ENCODE data around the gene SLC44A4.
"Not testable (repeated sequence)": the region's sequence is repeated elsewhere in the genome, so short reads cannot be mapped to it uniquely, and the experiment has no call there.

Gene SLC44A4

GRCh38 chr6:31851980-31852718 is 26.6 kb downstream of the SLC44A4 start:
- DNase-seq = not testable (repeated sequence)

- DNase-seq = no peak
These were observed 27.3 kb downstream of the SLC44A4 start for GRCh38 chr6:31851485-31851832.

- DNase-seq = no peak
These were observed 27.9 kb downstream of the SLC44A4 start for GRCh38 chr6:31850765-31851484.

GRCh38 chr6:31847276-31847978 is 31.4 kb downstream of the SLC44A4 start:
- DNase-seq = no peak

GRCh38 chr6:31844507-31844906 is 34.3 kb downstream of the SLC44A4 start:
- no peak for DNase-seq

GRCh38 chr6:31842053-31842452 is 36.7 kb downstream of the SLC44A4 start:
- DNase-seq = no peak

- not testable (repeated sequence) for DNase-seq
These were observed 39.0 kb downstream of the SLC44A4 start for GRCh38 chr6:31839779-31840126.

GRCh38 chr6:31838968-31839367 is 39.8 kb downstream of the SLC44A4 start:
- no peak for DNase-seq

GRCh38 chr6:31838114-31838553 is 40.7 kb downstream of the SLC44A4 start:
- DNase-seq = not testable (repeated sequence)

- no peak for DNase-seq
These were observed 41.3 kb downstream of the SLC44A4 start for GRCh38 chr6:31837369-31838113.

GRCh38 chr6:31836474-31837368 is 42.1 kb downstream of the SLC44A4 start:
- peak; percentile 11 for DNase-seq

- no peak for DNase-seq
These were observed 42.7 kb downstream of the SLC44A4 start for GRCh38 chr6:31836047-31836473.

GRCh38 chr6:31834367-31835250 is 44.2 kb downstream of the SLC44A4 start:
- DNase-seq = peak; percentile 88

- no peak for DNase-seq
These were observed 47.2 kb downstream of the SLC44A4 start for GRCh38 chr6:31831350-31832215.

GRCh38 chr6:31830886-31831335 is 47.9 kb downstream of the SLC44A4 start:
- no peak for DNase-seq

GRCh38 chr6:31829633-31830283 is 49.0 kb downstream of the SLC44A4 start:
- DNase-seq = peak; percentile 60

GRCh38 chr6:31827286-31828079 is 51.3 kb downstream of the SLC44A4 start, which contains the start of gene HSPA1B:
TSS of gene HSPA1B (plus strand) at chr6:31827738. CDS start at chr6:31827951, 213 bp downstream.
- peak; percentile 100 for DNase-seq

- no peak for DNase-seq
These were observed 52.0 kb downstream of the SLC44A4 start for GRCh38 chr6:31826793-31827285.
